Panc1 (cell line): ENCODE measurements around the gene NFE2L3. TPM values are rescaled to one million over a fixed set of nuclear protein-coding genes. Genes with fewer than 3 reads are reported as not detected.
A peak's percentile ranks its signal among the peaks of the same experiment; 100 is the strongest.
"Not testable (repeated sequence)": the region's sequence is repeated elsewhere in the genome, so short reads cannot be mapped to it uniquely, and the experiment has no call there.

ENCODE experiments used
- ATAC-seq: fragments of 200-7000 bp; cut with Tn5 transposase; 2 replicates; pipeline ENCODE4 v1.9.1; 2020; ENCODE audit warnings: mild to moderate bottlenecking, moderate library complexity
- BruUV-seq: library from RNA; stranded (reverse); fragments of 400-500 nt; replicated peaks from 2 replicates; lab custom pipeline; 2021; lab: Mats Ljungman, UMichigan
- CTCF ChIA-PET: fragments of 300-600 bp; sonication (Branson Sonifier 250); formaldehyde crosslinking; loops from one replicate; lab custom pipeline; 2022; ENCODE audit warnings: antibody characterized with exemption; lab: Charles Lee
- POLR2A ChIA-PET: fragments of 300-600 bp; sonication (Branson Sonifier 250); formaldehyde crosslinking; loops from one replicate; lab custom pipeline; 2022; ENCODE audit warnings: antibody characterized with exemption; lab: Charles Lee
- DNase-seq: peaks from one replicate; pipeline ENCODE4 v3.0.0-alpha.2; 2010; ENCODE audit warnings: low read depth, low spot score
- H3K27ac ChIP-seq: 2 replicates; pipeline ENCODE4 v1.5.1; 2011; ENCODE audit warnings: mild to moderate bottlenecking, low read length, inconsistent platforms
- H3K27me3 ChIP-seq: fragments of 200-500 bp; sonication (Bioruptor generic); 2 replicates; pipeline ENCODE4 v1.6.0; 2014; ENCODE audit warnings: low read length, inconsistent platforms; ENCODE audit not compliant: control insufficient read depth, insufficient read depth
- H3K36me3 ChIP-seq: fragments of 200-500 bp; sonication (Bioruptor generic); 2 replicates; pipeline ENCODE4 v1.5.1; 2014; ENCODE audit warnings: inconsistent platforms, mild to moderate bottlenecking, low read length, moderate library complexity; ENCODE audit not compliant: control insufficient read depth, insufficient read depth
- H3K4me1 ChIP-seq: 2 replicates; pipeline ENCODE4 v1.5.1; 2011; ENCODE audit warnings: inconsistent platforms, mild to moderate bottlenecking, low read length, moderate library complexity; ENCODE audit not compliant: control insufficient read depth, insufficient read depth
- H3K4me3 ChIP-seq, 2 experiments: 2 replicates each; pipeline ENCODE4 v1.5.1; 2011 to 2012; ENCODE audit warnings: low read depth in 2 of 2, low read length in 2 of 2, mild to moderate bottlenecking in 2 of 2, inconsistent platforms in 1 of 2, moderate library complexity in 1 of 2
- H3K9me3 ChIP-seq: fragments of 200-500 bp; sonication (Bioruptor generic); 2 replicates; pipeline ENCODE4 v1.5.1; 2014; ENCODE audit warnings: low read depth, mild to moderate bottlenecking, inconsistent platforms, low read length, moderate library complexity; ENCODE audit not compliant: control insufficient read depth, insufficient read depth
- CTCF ChIP-seq: fragments of 450-650 bp; IDR thresholded peaks from 2 replicates; pipeline ENCODE4 v1.5.1; 2017; ENCODE audit warnings: mild to moderate bottlenecking
- POLR2AphosphoS5 ChIP-seq: IDR thresholded peaks from 2 replicates; pipeline ENCODE4 v1.6.1; 2012; ENCODE audit warnings: mild to moderate bottlenecking, low read depth, low read length, moderate library complexity
- REST ChIP-seq, 2 experiments: IDR thresholded peaks; 2 replicates each; pipeline ENCODE4 v1.6.1; 2011 to 2012; ENCODE audit warnings: low read depth in 2 of 2, control low read depth in 1 of 2, low read length in 1 of 2, mild to moderate bottlenecking in 1 of 2, moderate library complexity in 1 of 2; ENCODE audit not compliant: insufficient read depth in 1 of 2
- SIN3A ChIP-seq: IDR thresholded peaks from 2 replicates; pipeline ENCODE4 v1.6.1; 2012; ENCODE audit warnings: low read depth, mild to moderate bottlenecking, low read length, moderate library complexity, borderline replicate concordance; ENCODE audit not compliant: insufficient read depth
- TCF7L2 ChIP-seq: IDR thresholded peaks from 2 replicates; pipeline ENCODE4 v1.6.1; 2011; ENCODE audit warnings: mild to moderate bottlenecking, low read depth, low read length, inconsistent platforms
- in situ Hi-C: cut with HindIII; loops from 2 replicates; pipeline ENCODE4 v1.10.0; 2016; ENCODE audit warnings: low sequenced_read_pairs, low pct_unique_long_range_greater_than_20kb
- intact Hi-C: fragments of 100-400 bp; cut with micrococcal nuclease; formaldehyde crosslinking; loops from one replicate; pipeline ENCODE4 v1.10.0; 2022; ENCODE audit not compliant: unreplicated experiment
- total RNA-seq: library from RNA; stranded (reverse); gene quantifications from one replicate; pipeline ENCODE4 v1.2.1, GENCODE V29; 2021; ENCODE audit not compliant: unreplicated experiment

The NFE2L3 gene
- total RNA-seq, 1 experiment from 2014 or later, result 78.5 TPM

GRCh38 chr7:26184281-26185101 lies 32.5 kb downstream of the NFE2L3 start:
- H3K27me3 ChIP-seq, POLR2A ChIA-PET, H3K9me3 ChIP-seq, DNase-seq, in situ Hi-C loops, ATAC-seq, H3K4me3 ChIP-seq: not testable (repeated sequence)
- BruUV-seq, result TSS peak; percentile 1
- Histone ChIP-seq H3K36me3 (peaks cover 15% of the 10 kb centered on the region), H3K27ac (peak overlapping the region; percentile 51; the same call in 1 of the 2 replicates), H3K4me1 (peaks cover 72% of the 10 kb centered on the region)
- intact Hi-C loops, result loop anchor here (5.0 to 10.0 kb wide), 4 partner anchors 92 to 292 kb away; no protein-coding TSS in a partner anchor
- CTCF ChIA-PET, result interaction anchor here (2.3 kb wide), 1 partner anchor 292 kb away, joined by 4 read pairs; no protein-coding TSS in a partner anchor
- TF ChIP-seq POLR2AphosphoS5, result peak; percentile 45

GRCh38 chr7:26185131-26185843 lies 33.3 kb downstream of the NFE2L3 start:
- TF ChIP-seq TCF7L2, result no peak
- no peak for TF ChIP-seq SIN3A
- TF ChIP-seq CTCF, result no peak
- no peak for TF ChIP-seq REST (IDR thresholded peaks at IDR 0.05; ENCODE audit: insufficient read depth in 1 of 2, low read depth in 2 of 2, low read length in 1 of 2)
- no peak for TF ChIP-seq POLR2AphosphoS5
- peaks cover 23% of the 10 kb centered on the region for H3K36me3 ChIP-seq
- TSS peak; percentile 75 for BruUV-seq
- no peaks in the 10 kb centered on the region for H3K27me3 ChIP-seq
- no peak overlapping the region for H3K4me3 ChIP-seq
- ChIA-PET POLR2A (no interaction called here), CTCF (interaction anchor here (2.3 kb wide), 1 partner anchor 292 kb away, joined by 4 read pairs; no protein-coding TSS in a partner anchor)
- intact Hi-C loops, result loop anchor here (10.0 kb wide), 2 partner anchors 100 to 180 kb away; no protein-coding TSS in a partner anchor
- ATAC-seq (no peak), DNase-seq (no peak)
- in situ Hi-C loops, result no loop called here
- peaks cover 76% of the 10 kb centered on the region for H3K4me1 ChIP-seq
- no peaks in the 10 kb centered on the region for H3K9me3 ChIP-seq
- H3K27ac ChIP-seq, result peak overlapping the region; percentile 51; the same call in 1 of the 2 replicates
